Measurements from ENCODE around the gene DPYSL4.

Gene DPYSL4

GRCh38 chr10:132199854-132200311, 13.1 kb downstream of the DPYSL4 start:
- no peak for TF ChIP-seq CTCF (IDR thresholded peaks at IDR 0.05; ENCODE audit: low read length, missing control alignments)
- no peak for DNase-seq (ENCODE audit: low read depth)
- H3K4me3 ChIP-seq (replicated peaks; ENCODE audit: low read depth, low read length), result no peak overlapping the region

- no peak for DNase-seq (ENCODE audit: low read depth)
- no peak overlapping the region for H3K4me3 ChIP-seq (replicated peaks; ENCODE audit: low read depth, low read length)
- TF ChIP-seq CTCF (IDR thresholded peaks at IDR 0.05; ENCODE audit: low read length, missing control alignments), result no peak
Observed at GRCh38 chr10:132200344-132201110, 13.8 kb downstream of the DPYSL4 start.

- no peak for TF ChIP-seq CTCF (IDR thresholded peaks at IDR 0.05; ENCODE audit: low read length, missing control alignments)
- DNase-seq (ENCODE audit: low read depth), result no peak
Observed at GRCh38 chr10:132201111-132201969, 14.6 kb downstream of the DPYSL4 start.

GRCh38 chr10:132202070-132202970, 15.6 kb downstream of the DPYSL4 start:
- TF ChIP-seq CTCF (IDR thresholded peaks at IDR 0.05; ENCODE audit: low read length, missing control alignments), result no peak
- DNase-seq (ENCODE audit: low read depth), result no peak
- H3K4me3 ChIP-seq (replicated peaks; ENCODE audit: low read depth, low read length), result no peak overlapping the region

More at GRCh38 chr10:132201111-132201969, 14.6 kb downstream of the DPYSL4 start:
- no peak overlapping the region for H3K4me3 ChIP-seq (replicated peaks; ENCODE audit: low read depth, low read length)

GRCh38 chr10:132203256-132204077, 16.7 kb downstream of the DPYSL4 start:
- TF ChIP-seq CTCF (IDR thresholded peaks at IDR 0.05; ENCODE audit: low read length, missing control alignments), result no peak
- DNase-seq (ENCODE audit: low read depth), result no peak
- H3K4me3 ChIP-seq (replicated peaks; ENCODE audit: low read depth, low read length), result no peak overlapping the region

Measured in fibroblast of pulmonary artery (primary cell).